ENCODE data around the gene C20orf144. TPM values are rescaled to one million over a fixed set of nuclear protein-coding genes. Genes with fewer than 3 reads are reported as not detected.

C20orf144 gene
- total RNA-seq, 1 experiment from 2014 or later, result not detected

- no peak overlapping the region for H3K27ac ChIP-seq (ENCODE audit: low read length)
- BruUV-seq (replicated peaks), result no TSS peak
- H2AFZ ChIP-seq (ENCODE audit: low read length), result peak overlapping the region; percentile 84
- no peaks in the 10 kb centered on the region for H3K9me3 ChIP-seq (ENCODE audit: low read length)
- ATAC-seq, result peak; percentile 57
- H3F3A ChIP-seq (ENCODE audit: low read length, unreplicated experiment), result peaks cover 5% of the 10 kb centered on the region
- CTCF ChIA-PET, result interaction anchor here (0.6 kb wide), 1 partner anchor 370 kb away, joined by 4 read pairs; no protein-coding TSS in a partner anchor
- DNase-seq, result peak; percentile 31
- H3K36me3 ChIP-seq (ENCODE audit: low read depth, low read length), result peaks cover 10% of the 10 kb centered on the region
- peak overlapping the region; percentile 85 for H3K9ac ChIP-seq (ENCODE audit: low read length)
- H3K4me1 ChIP-seq (ENCODE audit: insufficient read depth, low read length), result peaks cover 21% of the 10 kb centered on the region
- H3K79me2 ChIP-seq (ENCODE audit: low read length), result peaks cover 27% of the 10 kb centered on the region
- TF ChIP-seq EZH2 (IDR thresholded peaks at IDR 0.05; ENCODE audit: low read length, unreplicated experiment), result no peak
- TF ChIP-seq, protein P1, sequence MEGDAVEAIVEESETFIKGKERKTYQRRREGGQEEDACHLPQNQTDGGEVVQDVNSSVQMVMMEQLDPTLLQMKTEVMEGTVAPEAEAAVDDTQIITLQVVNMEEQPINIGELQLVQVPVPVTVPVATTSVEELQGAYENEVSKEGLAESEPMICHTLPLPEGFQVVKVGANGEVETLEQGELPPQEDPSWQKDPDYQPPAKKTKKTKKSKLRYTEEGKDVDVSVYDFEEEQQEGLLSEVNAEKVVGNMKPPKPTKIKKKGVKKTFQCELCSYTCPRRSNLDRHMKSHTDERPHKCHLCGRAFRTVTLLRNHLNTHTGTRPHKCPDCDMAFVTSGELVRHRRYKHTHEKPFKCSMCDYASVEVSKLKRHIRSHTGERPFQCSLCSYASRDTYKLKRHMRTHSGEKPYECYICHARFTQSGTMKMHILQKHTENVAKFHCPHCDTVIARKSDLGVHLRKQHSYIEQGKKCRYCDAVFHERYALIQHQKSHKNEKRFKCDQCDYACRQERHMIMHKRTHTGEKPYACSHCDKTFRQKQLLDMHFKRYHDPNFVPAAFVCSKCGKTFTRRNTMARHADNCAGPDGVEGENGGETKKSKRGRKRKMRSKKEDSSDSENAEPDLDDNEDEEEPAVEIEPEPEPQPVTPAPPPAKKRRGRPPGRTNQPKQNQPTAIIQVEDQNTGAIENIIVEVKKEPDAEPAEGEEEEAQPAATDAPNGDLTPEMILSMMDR (conservative IDR thresholded peaks at IDR 0.05; ENCODE audit: low read depth, low read length), result no peak
- no peak for TF ChIP-seq EZH2phosphoT487 (IDR thresholded peaks at IDR 0.05; ENCODE audit: borderline replicate concordance, low read length)
- H3K9me2 ChIP-seq (replicated peaks; ENCODE audit: low read length), result no peaks in the 10 kb centered on the region
- no peaks in the 10 kb centered on the region for H3K27me3 ChIP-seq (ENCODE audit: low read length)
- POLR2A ChIA-PET (ENCODE audit: unreplicated experiment), result no interaction called here
- peak overlapping the region; percentile 88 for H3K4me2 ChIP-seq (ENCODE audit: low read length)
- H4K20me1 ChIP-seq (ENCODE audit: low read length), result no peaks in the 10 kb centered on the region
- intact Hi-C loops (cut with micrococcal nuclease), result loop anchor here (5.0 kb wide), 1 partner anchor 59 kb away; the partner anchor contains the start of gene ZNF341
- H3K4me3 ChIP-seq (ENCODE audit: low read length), result peak overlapping the region; percentile 92
Measured at GRCh38 chr20:33673410-33674293, 11.5 kb downstream of the C20orf144 start.

DNA sequence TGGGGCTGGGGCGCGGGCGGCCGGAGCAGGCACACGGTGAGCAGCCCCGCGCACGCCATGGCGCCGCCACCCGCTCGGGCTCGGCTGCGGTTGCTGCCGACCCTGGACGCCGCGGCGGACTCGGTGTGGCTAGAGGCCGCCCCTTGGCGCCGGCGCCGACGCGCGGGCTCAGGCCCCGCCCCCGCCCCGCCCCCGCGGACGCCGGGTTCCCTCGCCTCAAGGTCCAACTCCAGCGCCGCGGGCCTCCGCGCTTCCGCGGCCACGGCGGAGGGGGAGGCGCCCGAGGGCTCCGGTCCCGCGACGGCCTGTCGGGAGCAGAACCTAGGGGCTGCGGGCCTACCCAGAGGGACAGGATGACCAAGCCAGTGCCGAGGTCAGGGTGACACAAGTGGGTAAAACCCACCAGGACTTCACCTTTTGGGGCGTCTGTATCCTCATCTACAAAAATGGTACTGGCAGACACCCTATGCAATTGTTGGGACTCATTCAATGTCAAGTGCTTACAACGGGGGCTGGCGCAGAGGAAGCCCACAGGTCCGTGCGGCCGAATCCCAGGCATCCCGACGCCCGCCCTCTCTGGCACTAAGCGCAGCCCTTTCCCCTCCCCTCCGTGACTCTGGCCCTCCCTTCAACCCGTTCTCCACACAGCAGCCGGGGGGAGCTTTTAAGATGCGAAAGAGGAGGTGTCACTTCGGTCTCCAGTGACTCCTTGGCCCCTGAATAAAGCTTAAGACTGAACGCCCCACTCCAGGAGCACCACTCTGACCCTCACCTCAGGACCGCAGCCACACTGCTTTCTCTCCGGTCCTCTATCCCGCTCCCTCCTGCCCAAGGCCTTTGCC lies 12.4 kb downstream of the C20orf144 start, which contains the start of gene NECAB3:
NECAB3 (minus strand) TSS at position 135 of the 842 bp plus-strand sequence; CDS start at position 59, 76 bp downstream.
- DNase-seq, result peak; percentile 83

More for the DNA sequence above, 12.4 kb downstream of the C20orf144 start, which contains the start of gene NECAB3:
- H3K4me1 ChIP-seq (ENCODE audit: insufficient read depth, low read length), result peaks cover 21% of the 10 kb centered on the region
- intact Hi-C loops (cut with micrococcal nuclease), result loop anchor here (5.0 kb wide), 1 partner anchor 58 kb away; the partner anchor contains the start of gene ZNF341
- ChIA-PET CTCF (interaction anchor here (0.6 kb wide), 1 partner anchor 369 kb away, joined by 4 read pairs; no protein-coding TSS in a partner anchor), POLR2A (ENCODE audit: unreplicated experiment) (no interaction called here)
- no peaks in the 10 kb centered on the region for H3K9me3 ChIP-seq (ENCODE audit: low read length)
- H4K20me1 ChIP-seq (ENCODE audit: low read length), result no peaks in the 10 kb centered on the region
- peaks cover 5% of the 10 kb centered on the region for H3F3A ChIP-seq (ENCODE audit: low read length, unreplicated experiment)
- H3K79me2 ChIP-seq (ENCODE audit: low read length), result peaks cover 25% of the 10 kb centered on the region
- peaks cover 8% of the 10 kb centered on the region for H3K36me3 ChIP-seq (ENCODE audit: low read depth, low read length)
- BruUV-seq (replicated peaks), result TSS peak; percentile 83
- H3K27ac ChIP-seq (ENCODE audit: low read length), result no peak within 1 kb of the TSS
- H3K9me2 ChIP-seq (replicated peaks; ENCODE audit: low read length), result no peaks in the 10 kb centered on the region
- peak within 1 kb of the TSS; percentile 84 for H2AFZ ChIP-seq (ENCODE audit: low read length)
- peak within 1 kb of the TSS; percentile 85 for H3K9ac ChIP-seq (ENCODE audit: low read length)
- TF ChIP-seq, protein P1 (conservative IDR thresholded peaks at IDR 0.05; ENCODE audit: low read depth, low read length), result no peak
- TF ChIP-seq EZH2 (IDR thresholded peaks at IDR 0.05; ENCODE audit: low read length, unreplicated experiment) (no peak), EZH2phosphoT487 (IDR thresholded peaks at IDR 0.05; ENCODE audit: borderline replicate concordance, low read length) (no peak)
- peak within 1 kb of the TSS; percentile 88 for H3K4me2 ChIP-seq (ENCODE audit: low read length)
- H3K27me3 ChIP-seq (ENCODE audit: low read length), result no peaks in the 10 kb centered on the region
- peak; percentile 86 for ATAC-seq
- peak within 1 kb of the TSS; percentile 92 for H3K4me3 ChIP-seq (ENCODE audit: low read length)

Measured in PC-3 (cell line).